Measurements from ENCODE around the gene PTCH2. TPM values are rescaled to one million over a fixed set of nuclear protein-coding genes. Genes with fewer than 3 reads are reported as not detected.

Gene PTCH2
- total and polyA plus RNA-seq, 2 of the 13 experiments (the other 11 are each of a cell fraction or from before 2014, with no cell fraction given), result 0.60 to 1.5 TPM

DNA sequence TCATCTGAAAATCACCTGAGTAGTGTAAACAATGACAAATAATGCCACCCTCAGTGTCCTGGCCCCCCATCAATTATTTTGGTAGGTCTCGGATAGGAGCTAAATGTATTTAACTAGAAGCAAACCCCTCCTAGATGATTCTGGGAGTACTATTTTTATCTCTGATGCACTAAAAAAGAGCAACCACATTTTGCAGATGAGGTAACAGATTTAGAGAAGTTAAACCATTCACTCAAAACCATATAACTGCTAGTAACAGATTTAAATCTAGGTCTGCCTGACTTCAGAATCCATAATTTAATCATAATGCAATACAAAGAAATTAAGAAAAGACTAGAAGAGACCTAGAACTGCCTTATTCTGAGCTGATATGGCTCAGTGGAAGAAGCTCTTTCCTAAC lies 17.3 kb upstream of the PTCH2 start:
- Histone ChIP-seq H3K27ac (ENCODE audit: extremely low read length, insufficient read depth, low read length) (no peak overlapping the region), H4K20me1 (ENCODE audit: insufficient read depth, low read length) (no peaks in the 10 kb centered on the region), H3K36me3 (replicated peaks in 1 of 2; ENCODE audit: control insufficient read depth in 1 of 2, insufficient read depth in 2 of 2, low read length in 2 of 2) (no peaks in the 10 kb centered on the region; a peak in 2 of 5 replicates), H3K4me1 (ENCODE audit: insufficient read depth, low read length) (0 out of 2 replicates have a peak, but pooled peaks cover 7% of the 10 kb centered on the region), H3K9me3 (ENCODE audit: low read length) (no peaks in the 10 kb centered on the region), H3K9ac (ENCODE audit: insufficient read depth, low read depth, low read length) (no peak overlapping the region), H2AFZ (ENCODE audit: low read length) (no peak overlapping the region), H3K79me2 (ENCODE audit: insufficient read depth, low read length) (no peaks in the 10 kb centered on the region), H3K4me3 (replicated peaks in 1 of 3; ENCODE audit: insufficient read depth in 1 of 3, low read depth in 2 of 3, low read length in 3 of 3) (no peak overlapping the region), H3K4me2 (ENCODE audit: low read depth, low read length) (no peak overlapping the region), H3K27me3 (ENCODE audit: control insufficient read depth in 1 of 2, insufficient read depth in 2 of 2, low read length in 2 of 2) (no peaks in the 10 kb centered on the region)
- DNase-seq (ENCODE audit: low spot score) (no peak), FAIRE-seq (no peak), ATAC-seq (no peak)
- WGBS (ENCODE audit: low lambda C conversion rate), result 92% methylated on average over 1 of the region's 1 CpG
- TF ChIP-seq ZNF704 (CRISPR knock-in tag; IDR thresholded peaks at IDR 0.05; ENCODE audit: borderline replicate concordance) (no peak), NR1H2 (CRISPR knock-in tag; IDR thresholded peaks at IDR 0.05; ENCODE audit: borderline replicate concordance, low read depth) (no peak), MLXIP (CRISPR knock-in tag; IDR thresholded peaks at IDR 0.05; ENCODE audit: borderline replicate concordance) (no peak), ETV6 (CRISPR knock-in tag; conservative IDR thresholded peaks at IDR 0.05) (no peak), PAX8 (CRISPR knock-in tag; IDR thresholded peaks at IDR 0.05; ENCODE audit: borderline replicate concordance) (no peak), MYC (CRISPR knock-in tag; IDR thresholded peaks at IDR 0.05; ENCODE audit: borderline replicate concordance) (no peak), ZNF383 (CRISPR knock-in tag; IDR thresholded peaks at IDR 0.05; ENCODE audit: borderline replicate concordance) (no peak)
- TF ChIP-seq, protein P1, sequence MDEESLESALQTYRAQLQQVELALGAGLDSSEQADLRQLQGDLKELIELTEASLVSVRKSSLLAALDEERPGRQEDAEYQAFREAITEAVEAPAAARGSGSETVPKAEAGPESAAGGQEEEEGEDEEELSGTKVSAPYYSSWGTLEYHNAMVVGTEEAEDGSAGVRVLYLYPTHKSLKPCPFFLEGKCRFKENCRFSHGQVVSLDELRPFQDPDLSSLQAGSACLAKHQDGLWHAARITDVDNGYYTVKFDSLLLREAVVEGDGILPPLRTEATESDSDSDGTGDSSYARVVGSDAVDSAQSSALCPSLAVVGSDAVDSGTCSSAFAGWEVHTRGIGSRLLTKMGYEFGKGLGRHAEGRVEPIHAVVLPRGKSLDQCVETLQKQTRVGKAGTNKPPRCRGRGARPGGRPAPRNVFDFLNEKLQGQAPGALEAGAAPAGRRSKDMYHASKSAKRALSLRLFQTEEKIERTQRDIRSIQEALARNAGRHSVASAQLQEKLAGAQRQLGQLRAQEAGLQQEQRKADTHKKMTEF (CRISPR knock-in tag; IDR thresholded peaks at IDR 0.05), result no peak
- intact Hi-C loops (cut with micrococcal nuclease; ENCODE audit: unreplicated experiment) (no loop called here), in situ Hi-C loops (cut with HindIII; ENCODE audit: extremely low pct_ligation_motif_present, low pct_unique_long_range_greater_than_20kb) (no loop called here)
- BruUV-seq (replicated peaks), result no TSS peak
- ChIA-PET POLR2A (no interaction called here), CTCF (ENCODE audit: low intra/inter-chr PET ratio, low total read pairs) (no interaction called here)

All from HepG2 (cell line).